Fibroblast of skin of right quadriceps (primary cell): ENCODE data around the gene GSC2.
"Not testable (repeated sequence)": the region's sequence is repeated elsewhere in the genome, so short reads cannot be mapped to it uniquely, and the experiment has no call there.

Source experiments
- DNase-seq: peaks from one replicate; pipeline ENCODE4 v3.0.0-alpha.2; 2013

GSC2 gene

DNA sequence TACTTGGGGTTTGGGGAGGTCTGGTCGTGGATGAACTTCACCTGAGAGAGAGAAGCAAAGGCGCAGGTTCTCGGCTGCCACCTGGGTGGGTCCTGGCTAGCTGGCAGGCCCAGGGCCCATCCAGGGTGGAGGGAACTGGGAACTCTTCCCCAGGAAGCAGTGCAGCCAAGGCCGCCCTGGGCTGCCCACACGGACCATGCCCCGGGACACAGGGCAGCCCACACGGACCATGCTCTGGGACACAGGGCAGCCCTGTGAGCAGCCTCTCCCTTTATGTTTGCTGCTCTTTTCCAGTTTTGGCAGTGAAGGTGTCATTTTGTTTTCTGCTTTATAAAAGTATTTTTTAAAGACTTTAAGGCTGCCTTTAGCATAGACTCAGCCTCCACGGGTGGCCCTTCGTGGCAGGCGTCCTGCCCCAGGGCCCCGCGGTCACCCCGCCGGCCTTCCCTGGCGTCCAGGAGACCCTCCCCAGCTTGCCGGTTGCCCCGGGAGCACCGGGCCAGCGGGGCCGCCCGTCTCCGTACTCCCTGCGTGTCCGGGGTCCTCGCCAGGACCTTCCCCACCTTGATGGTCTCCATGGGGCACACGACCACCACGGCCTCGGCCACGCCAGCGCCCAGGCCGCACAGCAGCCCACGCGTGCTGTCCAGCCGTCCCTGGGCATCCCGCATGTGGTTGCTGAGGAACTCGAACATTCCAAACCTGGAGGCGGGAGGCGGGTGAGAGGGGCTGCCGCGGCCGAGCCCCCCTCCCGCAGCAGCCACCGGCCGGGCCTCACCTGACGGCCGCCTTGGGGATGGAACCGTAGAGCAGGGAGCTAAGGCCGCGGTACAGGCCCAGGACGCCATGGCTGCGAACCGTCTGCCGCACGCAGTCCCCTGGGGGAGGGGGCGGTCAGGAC, 27.3 kb upstream of the GSC2 start:
- no peak for DNase-seq

DNA sequence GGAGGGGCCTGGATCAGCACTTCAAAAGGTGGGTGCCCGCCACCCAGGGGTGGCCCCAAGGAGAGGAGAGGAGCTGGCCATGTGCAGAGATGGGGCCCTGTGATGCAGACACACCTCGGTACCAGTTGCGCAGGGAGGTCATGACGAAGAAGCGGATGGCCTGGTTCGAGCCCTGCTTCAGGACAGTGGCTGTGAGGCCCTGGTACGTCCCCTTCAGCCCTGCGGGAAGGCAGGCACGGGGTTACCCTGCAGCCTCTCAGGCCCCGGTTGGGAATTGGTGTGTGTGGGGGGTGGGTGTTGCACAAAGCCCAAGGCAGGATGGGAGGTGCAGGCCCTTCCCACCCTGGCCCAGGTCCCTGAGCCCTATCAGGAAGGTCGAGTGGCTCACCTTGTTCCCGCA, 26.6 kb upstream of the GSC2 start:
- DNase-seq = no peak

DNA sequence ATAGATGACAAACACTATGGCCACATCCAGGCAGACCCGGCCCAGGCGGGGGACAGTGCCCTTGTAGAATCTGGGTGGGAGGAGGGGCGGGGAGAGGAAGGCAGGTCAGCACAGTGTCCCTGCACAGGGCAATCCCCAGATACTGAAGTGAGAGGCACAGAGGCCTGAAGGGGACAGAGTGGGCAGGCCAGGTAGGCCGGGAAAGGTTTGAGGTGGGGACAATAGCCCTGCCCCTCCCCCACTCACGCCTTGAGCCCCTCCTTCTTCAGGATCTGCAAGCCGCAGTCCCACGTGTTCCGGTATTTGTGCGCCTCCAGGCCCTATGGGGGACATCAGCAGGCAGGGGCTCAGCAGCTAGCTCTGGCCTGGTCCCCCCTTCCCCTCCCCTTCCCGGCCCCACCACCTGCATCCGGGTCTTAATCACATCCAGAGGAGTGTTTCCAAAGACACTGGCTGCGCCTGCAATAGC, 26.1 kb upstream of the GSC2 start:
- DNase-seq = no peak

DNA sequence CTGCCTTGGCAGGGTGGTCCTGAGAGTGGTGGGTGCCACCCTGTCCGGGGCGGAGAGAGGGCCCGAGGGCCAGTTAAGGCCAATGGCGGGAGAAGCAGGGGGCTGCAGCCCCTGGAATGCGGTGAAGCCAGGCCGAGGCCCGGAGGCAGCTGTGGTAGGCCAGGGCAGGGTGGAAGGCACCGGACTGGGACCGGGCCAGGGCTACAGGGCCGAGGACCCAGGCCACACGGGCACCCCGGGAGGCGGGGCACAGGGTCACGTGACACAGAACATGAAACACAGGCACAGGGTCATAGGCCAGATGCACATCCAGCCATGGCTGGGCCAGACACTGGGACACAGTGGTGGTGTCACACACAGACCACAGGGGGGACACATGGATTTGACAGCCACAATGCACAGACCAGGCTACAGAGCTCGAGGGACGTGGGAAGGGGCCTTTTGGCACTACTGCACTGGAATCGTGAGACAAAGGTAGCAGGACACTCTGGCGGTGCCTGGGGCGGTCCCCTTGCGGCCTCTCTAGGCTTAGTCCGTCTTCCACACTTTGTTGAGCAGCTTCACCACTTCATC, 25.6 kb upstream of the GSC2 start:
- no peak for DNase-seq

DNA sequence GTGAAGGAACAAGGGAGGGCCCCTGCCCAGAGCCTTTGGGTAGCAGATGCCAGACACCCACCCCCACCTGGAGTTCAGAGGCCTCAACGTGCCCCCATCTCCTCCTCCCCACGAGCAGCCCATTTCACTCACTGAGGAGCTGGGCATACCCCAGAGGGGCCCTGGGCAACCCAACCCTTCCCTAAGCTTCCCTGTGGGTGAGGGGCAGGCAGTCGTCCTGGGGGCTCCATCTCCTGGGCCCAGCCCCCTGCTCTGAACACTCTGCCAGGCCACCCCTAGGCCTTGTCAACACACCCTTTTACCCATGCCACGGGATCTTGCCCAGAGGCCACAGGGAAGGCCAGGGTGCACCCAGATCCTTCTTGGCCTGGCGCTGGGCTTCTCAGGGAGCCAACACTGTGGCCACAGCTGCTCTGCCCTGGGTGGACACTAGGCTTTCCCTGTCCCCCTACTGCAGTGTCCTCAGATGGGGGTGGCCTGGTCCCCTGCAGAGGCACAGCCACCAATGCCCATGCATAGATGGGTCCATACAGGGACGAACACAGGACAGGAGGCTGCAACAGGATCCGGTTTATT, 25.0 kb upstream of the GSC2 start:
- no peak for DNase-seq

DNA sequence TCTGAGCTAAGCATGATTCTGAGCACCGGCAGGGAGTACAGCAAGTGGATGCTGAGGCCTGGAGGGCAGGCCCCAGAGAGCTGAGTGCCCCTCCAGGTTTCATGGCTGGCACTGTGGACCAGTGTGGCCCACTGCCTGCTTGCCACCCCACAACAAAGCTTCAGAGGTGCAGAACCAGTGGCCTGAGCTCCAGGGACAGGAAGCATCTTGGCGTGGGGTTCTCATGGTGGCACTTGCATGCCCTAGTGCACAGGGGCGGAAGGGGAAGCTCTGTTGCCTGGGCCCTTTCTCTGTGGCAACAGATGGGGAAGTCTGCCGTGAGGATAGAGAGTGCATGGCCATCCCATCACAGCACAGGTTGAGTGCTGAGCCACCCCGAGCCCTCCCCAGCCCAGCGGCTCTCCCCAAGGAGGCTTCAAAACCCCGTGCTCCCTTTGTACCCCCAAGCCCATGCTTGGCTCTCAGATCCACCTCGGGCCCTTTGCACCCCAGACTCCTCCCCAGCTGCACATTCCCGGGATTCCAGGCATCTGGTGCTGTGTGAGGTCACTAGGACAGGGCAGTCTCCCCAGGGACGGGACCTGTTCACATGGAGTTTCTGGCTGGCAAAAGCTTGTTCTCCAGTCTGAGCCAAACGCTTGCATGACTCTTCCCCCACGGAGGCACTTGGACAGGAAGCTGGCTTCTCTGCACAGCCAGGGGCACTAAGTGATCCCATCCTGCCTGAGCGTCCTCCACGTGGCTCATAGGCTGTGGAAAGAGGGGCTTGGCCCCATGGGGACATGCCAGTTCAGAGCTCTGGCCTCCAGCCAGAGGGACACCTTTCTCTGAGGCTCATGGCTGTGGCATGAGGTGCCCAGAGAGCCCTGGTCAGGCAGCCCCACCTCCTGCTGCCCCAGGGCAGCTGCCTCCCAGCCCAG, 24.3 kb upstream of the GSC2 start:
- DNase-seq = peak; percentile 54

DNA sequence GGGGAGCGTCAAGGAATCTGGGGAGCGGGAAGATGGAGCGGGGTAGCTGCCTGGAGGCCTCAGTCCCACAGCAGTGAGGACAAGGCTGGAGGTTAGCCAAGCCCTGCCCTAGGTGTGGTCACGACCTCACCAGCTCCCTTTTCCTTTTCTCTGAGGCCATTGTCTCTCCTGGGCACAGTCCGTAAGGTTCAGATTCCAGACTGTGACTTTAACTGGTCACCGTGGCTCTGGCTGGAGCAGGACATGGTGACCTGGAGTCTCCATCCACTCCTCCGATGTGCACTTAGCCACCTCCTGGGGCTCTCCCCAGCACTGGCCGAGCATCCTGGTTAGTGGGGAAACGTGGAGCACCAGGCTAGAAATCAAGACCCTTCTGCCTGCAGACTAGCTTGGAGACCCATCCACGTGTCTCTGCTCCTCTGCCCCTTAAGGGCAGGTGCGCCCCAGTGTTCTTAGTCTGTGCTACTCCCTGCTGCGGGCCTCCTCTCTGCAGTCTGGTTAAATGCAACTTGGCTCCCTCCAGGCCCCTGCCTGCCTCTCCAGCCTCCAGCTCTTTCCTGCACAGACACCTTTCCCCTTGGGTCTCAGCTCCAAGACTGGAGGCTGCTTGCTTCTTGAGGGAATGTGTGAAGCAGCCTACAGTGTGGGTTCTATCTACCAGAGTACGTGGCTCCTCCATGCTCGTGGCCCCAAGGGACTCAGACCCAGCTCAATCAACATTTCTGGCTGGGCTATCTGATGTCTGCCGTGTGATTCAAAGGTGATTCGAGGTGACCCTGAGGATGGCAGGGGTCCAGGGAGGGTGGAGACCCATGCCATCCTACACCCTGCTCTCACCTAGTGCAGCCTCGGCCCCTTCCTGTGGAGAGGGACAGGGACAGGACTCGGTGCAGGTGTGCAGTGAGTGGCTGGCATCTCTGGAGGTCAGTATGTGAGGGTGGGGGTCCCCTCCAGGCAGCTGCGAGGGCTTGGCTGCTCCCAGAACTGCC, 23.2 kb upstream of the GSC2 start:
- DNase-seq = no peak

DNA sequence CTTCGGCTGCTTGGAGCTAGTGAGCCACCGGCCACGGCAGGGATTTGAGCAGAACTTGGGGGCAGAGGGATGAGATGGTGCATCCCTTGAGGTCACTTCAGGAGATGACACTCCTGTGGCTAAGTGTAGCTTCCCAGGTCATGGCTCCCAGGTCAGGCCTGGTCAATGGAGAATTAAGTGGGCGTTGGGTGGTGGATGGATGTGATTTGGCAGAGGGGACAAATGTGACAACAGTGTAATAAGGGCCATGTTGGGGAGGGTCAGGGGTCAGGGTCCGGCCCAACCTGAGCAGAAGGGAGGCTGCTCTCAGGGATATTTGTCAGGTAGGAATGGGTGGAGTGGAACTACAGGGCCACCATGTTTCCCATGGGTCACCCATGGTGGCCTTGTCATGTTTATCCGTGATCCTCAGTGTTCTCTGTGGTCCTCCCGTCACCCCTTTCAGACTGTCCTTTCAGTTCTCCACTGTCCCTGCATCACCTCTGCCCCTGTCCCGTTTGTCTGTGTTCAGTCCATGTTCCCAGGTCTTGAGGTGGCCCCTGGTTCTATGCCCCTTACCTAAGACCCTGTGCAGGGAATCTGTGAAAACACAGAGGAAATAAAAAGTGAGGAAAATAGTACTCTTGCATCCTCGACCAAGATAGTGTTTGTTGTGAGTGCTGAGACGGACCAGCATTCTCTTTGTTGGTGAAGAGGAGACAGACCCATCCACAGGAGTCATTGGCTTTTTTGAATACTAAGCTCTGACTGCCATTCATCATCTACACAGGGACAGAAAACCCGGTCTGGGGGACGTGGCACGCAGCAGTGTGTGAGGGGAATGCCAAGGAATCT, 22.3 kb upstream of the GSC2 start:
- DNase-seq = no peak

DNA sequence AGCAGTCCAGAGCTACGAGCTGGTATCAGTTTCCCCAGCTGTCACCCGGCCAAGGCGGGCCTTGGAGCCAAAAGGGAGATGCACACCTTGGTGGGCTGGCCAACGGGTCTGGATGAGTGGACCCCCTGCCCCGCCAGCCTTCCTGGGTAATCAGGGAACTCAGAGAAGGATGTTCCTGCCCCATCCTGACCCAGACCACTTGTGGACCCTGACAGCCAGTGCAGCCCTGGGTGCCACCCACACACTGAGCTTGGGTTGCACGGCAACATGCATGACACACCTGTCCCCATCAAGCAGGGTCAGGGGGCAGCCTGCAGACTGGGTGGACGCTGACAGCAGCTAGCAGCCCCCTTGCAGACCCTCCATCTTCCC, 19.8 kb upstream of the GSC2 start:
- no peak for DNase-seq

DNA sequence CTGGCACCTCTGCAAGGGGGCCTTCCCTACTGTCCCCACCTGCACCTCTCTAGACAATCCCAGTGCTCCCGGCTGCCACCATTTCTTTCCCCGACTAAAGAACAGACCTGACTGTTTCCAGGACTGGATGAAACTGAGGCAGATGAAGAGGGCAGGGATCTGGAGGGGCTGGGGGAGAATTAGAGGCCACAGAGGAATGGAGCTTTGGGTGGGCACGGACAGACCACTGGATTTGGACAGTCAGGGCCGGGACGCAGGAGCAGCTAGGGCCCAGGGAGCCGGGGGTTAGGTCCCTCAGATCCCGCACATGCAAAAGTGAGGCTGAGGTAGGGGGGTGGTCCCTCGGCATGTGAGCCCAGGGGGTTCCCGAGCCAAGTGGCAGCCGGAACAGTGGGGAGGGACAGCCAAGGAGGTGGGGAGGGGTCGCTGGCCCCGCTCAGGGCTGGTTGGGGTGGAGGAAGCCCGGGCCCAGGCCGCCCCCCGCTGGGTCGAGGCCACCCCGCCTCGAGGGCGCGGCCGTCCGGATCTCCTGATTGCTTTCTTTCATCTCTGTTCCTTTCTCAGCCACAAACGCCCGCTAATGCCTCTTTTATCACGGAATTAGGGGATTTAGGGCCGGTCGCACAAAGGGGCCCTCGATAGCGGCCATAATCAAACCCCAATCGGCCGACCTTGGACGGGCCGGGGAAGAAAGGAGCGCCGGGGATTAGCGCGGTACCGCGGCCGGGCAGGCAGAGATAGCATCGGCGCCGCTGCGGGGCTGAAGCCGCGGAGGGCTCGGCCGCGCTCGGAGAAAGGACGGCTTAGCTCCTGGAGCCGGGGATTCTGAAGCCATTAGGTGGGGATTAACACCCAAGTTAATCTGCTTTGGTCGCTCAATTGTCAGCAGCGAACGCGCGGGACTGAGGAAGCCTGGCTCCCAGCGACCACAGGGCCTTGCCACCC, 19.2 kb upstream of the GSC2 start:
- no peak for DNase-seq

DNA sequence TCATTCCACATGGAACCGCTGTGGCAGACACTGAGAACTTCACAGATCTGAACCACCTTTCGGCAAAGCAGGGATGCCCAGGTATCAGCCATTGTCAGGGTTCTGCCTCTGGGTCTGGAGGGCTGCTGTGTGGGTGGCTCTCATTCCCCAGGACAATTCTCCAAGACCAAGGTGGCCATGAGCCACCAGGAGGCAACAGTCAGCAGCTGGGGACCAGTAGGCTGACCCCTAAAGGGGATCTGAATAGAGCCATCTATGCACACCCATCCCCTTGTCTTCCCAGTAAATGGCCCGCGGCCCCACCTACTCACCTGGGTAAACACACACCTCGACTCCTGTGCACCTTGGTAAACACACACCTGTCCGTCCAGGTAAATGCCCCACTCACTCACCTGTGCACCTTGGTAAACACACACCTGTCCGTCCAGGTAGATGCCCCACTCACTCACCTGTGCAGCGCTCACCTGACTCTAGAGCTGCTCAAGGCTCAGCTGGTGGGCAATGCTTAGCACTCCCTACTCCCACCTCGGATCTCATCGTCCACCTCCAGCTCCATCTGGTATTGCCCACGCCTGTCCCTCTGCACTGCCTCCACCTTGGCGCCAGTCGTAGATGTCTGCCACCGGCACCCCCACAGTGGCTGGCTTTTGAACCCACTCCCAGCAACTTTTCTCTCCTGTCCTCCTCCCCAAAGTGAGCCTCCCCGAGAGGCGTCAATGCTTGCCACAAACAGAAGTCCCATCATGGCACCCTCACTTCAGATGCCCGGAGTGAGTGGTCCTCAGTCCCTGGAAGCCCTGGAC, 18.2 kb upstream of the GSC2 start:
- no peak for DNase-seq

DNA sequence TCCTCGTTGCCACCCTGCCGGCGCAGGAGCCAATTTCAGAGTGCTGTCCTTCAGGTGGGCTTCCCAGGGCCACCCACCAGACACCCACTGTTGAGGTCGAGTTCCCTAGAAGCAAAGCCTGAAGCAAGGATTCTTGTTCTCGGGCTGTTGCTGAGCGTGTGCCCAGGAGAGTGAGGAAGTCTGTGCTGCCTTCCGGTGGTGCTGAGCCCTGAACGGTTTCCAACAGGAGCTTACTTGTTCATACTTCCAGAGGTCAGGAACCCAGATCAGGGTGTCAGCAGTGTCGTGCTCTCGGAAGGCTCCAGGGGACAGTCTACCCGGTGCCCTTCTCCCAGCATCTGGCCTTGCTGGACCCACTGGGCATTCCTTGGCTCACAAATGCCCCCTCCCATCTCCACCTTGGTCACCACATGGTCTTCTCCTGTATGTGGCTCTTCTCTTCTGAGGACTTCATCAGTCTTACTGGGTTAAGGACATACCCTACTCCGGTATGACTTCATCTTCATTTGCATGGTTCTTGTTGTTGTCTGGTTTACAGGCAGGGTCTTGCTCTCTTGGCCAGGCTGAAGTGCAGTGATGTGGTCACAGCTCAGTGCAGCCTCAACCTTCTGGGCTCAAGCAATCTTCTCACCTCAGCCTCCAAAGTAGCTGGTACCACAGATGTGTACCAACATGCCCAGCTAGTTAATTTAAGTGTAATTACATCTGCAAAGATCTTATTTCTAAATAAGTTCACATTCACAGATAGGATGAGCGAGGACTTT, 17.2 kb upstream of the GSC2 start:
- no peak for DNase-seq

DNA sequence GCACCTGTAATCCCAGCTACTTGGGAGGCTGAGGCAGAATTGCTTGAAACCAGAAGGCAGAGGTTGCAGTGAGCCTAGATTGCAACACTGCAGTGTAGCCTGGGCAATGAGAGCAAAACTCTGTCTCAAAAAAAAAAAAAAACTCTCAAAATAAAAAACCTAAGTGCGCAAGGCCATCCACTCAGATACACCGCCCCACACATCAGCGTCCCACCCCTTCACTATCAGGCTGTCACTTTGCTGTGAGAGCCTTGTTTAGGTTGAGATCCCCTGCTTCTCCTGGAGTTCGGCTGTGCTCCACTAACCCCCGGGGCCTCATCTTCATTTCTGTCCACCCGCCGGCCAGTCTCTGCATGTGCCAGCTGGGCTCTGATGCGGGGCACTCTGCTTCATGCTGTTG, 16.3 kb upstream of the GSC2 start:
- no peak for DNase-seq

DNA sequence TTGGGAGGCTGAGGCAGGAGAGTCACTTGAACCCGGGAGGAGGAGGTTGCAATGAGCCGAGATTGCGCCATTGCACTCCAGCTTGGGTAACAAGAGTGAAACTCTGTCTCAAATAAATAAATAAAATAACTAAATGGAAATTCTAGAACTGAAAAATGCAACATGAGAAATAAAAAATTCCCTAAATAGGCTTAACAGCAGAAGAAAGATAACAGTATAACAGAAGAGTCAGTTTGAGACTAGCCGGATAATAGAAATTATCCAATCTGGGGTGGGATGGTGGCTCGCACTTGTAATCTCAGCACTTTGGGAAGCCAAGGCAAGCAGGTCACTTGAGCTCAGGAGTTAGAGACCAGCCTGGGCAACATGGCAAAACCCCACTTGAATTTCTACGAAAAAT, 14.3 kb upstream of the GSC2 start:
- no peak for DNase-seq

DNA sequence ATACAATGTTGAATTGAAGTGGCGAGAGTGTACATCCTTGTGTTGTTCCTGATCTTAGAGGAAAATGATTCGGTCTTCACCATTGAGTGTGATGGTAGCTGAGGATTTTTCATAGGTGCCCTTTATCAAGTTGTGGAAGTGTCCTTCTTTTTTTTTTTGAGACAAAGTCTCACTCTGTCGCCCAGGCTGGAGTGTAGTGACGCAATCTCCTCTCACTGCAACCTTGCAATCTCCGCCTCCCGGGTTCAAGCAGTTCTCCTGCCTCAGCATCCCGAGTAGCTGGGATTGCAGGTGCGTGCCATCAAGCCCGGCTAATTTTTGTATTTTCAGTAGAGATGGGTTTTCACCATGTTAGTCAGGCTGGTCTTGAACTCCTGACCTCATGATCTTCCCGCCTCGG, 8.6 kb upstream of the GSC2 start:
- not testable (repeated sequence) for DNase-seq

DNA sequence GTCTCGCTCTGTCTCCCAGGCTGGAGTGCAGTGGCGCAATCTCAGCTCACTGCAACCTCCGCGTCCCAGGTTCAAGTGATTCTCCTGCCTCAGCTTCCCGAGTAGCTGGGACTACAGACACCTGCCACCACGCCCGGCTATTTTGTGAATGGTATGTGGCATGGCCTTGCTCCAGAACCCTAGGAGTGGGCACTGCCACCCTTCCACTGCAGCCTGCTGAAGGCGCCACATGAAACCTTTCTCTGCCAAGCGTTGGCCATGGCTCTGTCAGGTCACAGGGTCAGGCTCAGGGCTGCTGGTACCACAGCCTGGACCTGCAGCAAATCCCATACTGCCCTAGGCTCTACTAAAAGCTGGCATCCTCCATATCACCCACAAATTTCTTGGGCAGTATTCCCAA, 6.0 kb upstream of the GSC2 start:
- not testable (repeated sequence) for DNase-seq

DNA sequence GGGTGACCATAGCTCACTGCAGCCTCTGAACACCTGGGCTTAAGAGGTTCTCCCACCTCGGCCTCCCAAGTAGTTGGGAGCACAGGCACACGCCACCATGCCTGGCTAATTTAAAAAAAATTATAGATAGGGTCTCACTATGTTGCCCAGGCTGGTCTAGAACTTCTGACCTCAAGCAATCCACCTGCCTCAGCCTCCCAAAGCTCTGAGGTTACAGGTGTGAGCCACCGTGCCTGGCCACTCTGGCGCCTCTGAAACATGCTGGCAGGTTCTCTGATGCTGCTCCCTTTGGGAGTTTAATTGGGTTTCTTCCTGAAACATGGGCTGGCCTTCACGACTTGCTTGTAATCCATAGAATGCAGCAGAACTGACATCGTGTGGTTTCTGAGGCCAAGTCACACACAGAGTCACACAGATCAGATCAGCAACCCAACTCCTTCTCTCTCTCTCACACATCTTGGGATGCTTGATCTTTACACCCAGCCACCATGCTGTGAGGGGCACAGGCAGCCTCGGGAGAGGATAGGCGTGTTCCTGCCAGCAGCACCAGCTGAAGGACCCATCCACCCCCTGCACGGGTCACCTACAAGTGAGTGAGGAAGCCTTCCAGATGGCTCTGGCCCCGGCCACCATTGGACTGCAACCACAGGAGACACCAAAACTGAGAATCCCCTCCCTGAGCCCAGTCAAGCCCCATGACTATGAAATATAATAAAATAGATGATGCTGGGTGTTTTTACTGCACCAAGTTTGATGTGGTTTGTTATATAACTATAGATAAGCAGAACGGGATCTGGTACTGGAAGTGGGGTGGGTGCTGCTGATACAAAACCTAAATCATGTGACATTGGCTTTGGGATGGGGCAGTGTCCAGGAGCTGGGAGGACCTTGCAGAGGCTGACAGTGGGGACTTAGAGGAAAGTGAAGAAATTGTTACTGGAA, 3.1 kb upstream of the GSC2 start:
- DNase-seq = no peak
